ENCODE results near the gene SPOUT1. TPM values are rescaled to one million over a fixed set of nuclear protein-coding genes. Genes with fewer than 3 reads are reported as not detected.

The SPOUT1 gene
- total RNA-seq, 1 experiment from 2014 or later, result 70.4 TPM

DNA sequence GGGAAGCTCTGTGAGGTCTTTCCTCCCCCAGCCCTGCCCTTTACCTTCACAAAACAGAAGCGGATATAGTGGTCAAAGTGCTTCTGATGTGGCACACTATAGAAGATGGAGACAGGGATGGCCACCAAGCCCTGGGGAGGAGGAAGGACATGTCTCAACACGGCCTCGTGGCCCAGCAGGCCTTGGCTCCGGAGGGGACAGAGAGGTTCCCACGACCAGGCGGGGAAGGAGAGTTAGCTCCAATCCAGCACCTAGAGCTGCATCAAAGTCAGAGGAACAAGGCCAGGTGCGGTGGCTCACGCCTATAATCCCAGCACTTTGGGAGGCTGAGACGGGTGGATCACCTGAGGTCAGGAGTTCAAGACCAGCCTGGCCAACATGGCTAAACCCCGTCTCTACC is 4.1 kb upstream of the SPOUT1 start:
- H3K4me2 ChIP-seq (ENCODE audit: low read length), result no peak overlapping the region
- no peak overlapping the region for H3K9ac ChIP-seq (ENCODE audit: low read length)
- no peak overlapping the region for H2AFZ ChIP-seq (ENCODE audit: low read depth, low read length, poor library complexity, severe bottlenecking)
- no peaks in the 10 kb centered on the region for H3K27me3 ChIP-seq (ENCODE audit: insufficient read depth, low read length)
- peaks cover 7 to 11% of the 10 kb centered on the region in 2 experiments for H3K4me1 ChIP-seq (ENCODE audit: control insufficient read depth in 1 of 2, insufficient read depth in 2 of 2, low read length in 2 of 2)
- no peaks in the 10 kb centered on the region for H4K20me1 ChIP-seq (ENCODE audit: insufficient read depth)
- RAD21 ChIA-PET (ENCODE audit: low non-redundant PET in 1 of 2, low total read pairs in 2 of 2, uncharacterized antibody in 2 of 2, unreplicated experiment in 2 of 2), result no interaction called here
- DNase-seq (ENCODE audit: low read depth, low spot score) (no peak), ATAC-seq (no peak)
- TF ChIP-seq SIN3A (IDR thresholded peaks at IDR 0.05; ENCODE audit: low read depth) (no peak), SRF (IDR thresholded peaks at IDR 0.05; ENCODE audit: low read depth) (no peak), REST (IDR thresholded peaks at IDR 0.05; ENCODE audit: low read depth) (no peak), POLR2A (IDR thresholded peaks at IDR 0.05; ENCODE audit: borderline replicate concordance, extremely low read depth, insufficient read depth, insufficient read length) (no peak), TCF7L2 (IDR thresholded peaks at IDR 0.05; ENCODE audit: borderline replicate concordance, extremely low read depth, insufficient read depth, insufficient read length) (no peak), ZFX (IDR thresholded peaks at IDR 0.05) (no peak), EZH2 (IDR thresholded peaks at IDR 0.05) (no peak), CBX3 (IDR thresholded peaks at IDR 0.05; ENCODE audit: low read depth) (no peak), JUND (IDR thresholded peaks at IDR 0.05) (no peak), ZNF274 (IDR thresholded peaks at IDR 0.05; ENCODE audit: low read depth, low read length) (no peak), EGR1 (IDR thresholded peaks at IDR 0.05; ENCODE audit: low read depth) (no peak), CTCF (IDR thresholded peaks at IDR 0.05 in 2 of 3, conservative IDR thresholded peaks at IDR 0.05 in 1 of 3; ENCODE audit: borderline replicate concordance in 1 of 3, insufficient read depth in 1 of 3, low read depth in 2 of 3, low read length in 2 of 3) (no peak), SP1 (IDR thresholded peaks at IDR 0.05; ENCODE audit: low read depth) (no peak), ZBTB33 (IDR thresholded peaks at IDR 0.05; ENCODE audit: extremely low read depth, insufficient replicate concordance, low read length) (no peak), CEBPB (IDR thresholded peaks at IDR 0.05; ENCODE audit: low read depth) (no peak)
- TF ChIP-seq, protein P1, sequence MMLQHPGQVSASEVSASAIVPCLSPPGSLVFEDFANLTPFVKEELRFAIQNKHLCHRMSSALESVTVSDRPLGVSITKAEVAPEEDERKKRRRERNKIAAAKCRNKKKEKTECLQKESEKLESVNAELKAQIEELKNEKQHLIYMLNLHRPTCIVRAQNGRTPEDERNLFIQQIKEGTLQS (IDR thresholded peaks at IDR 0.05), result no peak
- CTCF ChIA-PET, result no interaction called here
- no peaks in the 10 kb centered on the region for H3K9me2 ChIP-seq (ENCODE audit: insufficient read depth)
- no peak overlapping the region for H3K27ac ChIP-seq (ENCODE audit: low read depth, low read length)
- H3K9me3 ChIP-seq (ENCODE audit: control insufficient read depth in 1 of 2, insufficient read depth in 1 of 2, low read depth in 1 of 2, low read length in 2 of 2), result no peaks in the 10 kb centered on the region
- H3K36me3 ChIP-seq (ENCODE audit: control insufficient read depth in 1 of 2, insufficient read depth in 2 of 2, low read length in 2 of 2), result no peaks in the 10 kb centered on the region
- H3K4me3 ChIP-seq (replicated peaks in 1 of 2; ENCODE audit: low read depth in 1 of 2, low read length in 2 of 2), result no peak overlapping the region
- H3K79me2 ChIP-seq (ENCODE audit: insufficient read depth, low read length), result peaks cover 7% of the 10 kb centered on the region
- POLR2A ChIA-PET, result no interaction called here
- no TSS peak for BruUV-seq (replicated peaks)
- intact Hi-C loops (cut with micrococcal nuclease), result no loop called here

Measured in HCT116 (cell line).